NCI-H748 (cell line): ENCODE measurements around the gene MXRA7.

Source experiments
- DNase-seq: peaks from one replicate; lab custom pipeline; 2025; ENCODE audit not compliant: unreplicated experiment; lab: John Stamatoyannopoulos, UW

The MXRA7 gene

GRCh38 chr17:76678330-76678729 is 32.4 kb downstream of the MXRA7 start:
- DNase-seq = no peak

- DNase-seq = no peak
Observed at GRCh38 chr17:76677406-76677805, 33.4 kb downstream of the MXRA7 start.

GRCh38 chr17:76676629-76677028 is 34.1 kb downstream of the MXRA7 start:
- DNase-seq = no peak

- no peak for DNase-seq
Observed at GRCh38 chr17:76675648-76676047, 35.1 kb downstream of the MXRA7 start.

- no peak for DNase-seq
Observed at GRCh38 chr17:76674600-76674999, 36.2 kb downstream of the MXRA7 start.

GRCh38 chr17:76673729-76674128 is 37.0 kb downstream of the MXRA7 start:
- no peak for DNase-seq

- no peak for DNase-seq
Observed at GRCh38 chr17:76672892-76673291, 37.9 kb downstream of the MXRA7 start.

GRCh38 chr17:76672270-76672851 is 38.4 kb downstream of the MXRA7 start:
- peak; percentile 44 for DNase-seq

- peak; percentile 69 for DNase-seq
Observed at GRCh38 chr17:76671912-76672262, 38.9 kb downstream of the MXRA7 start.

GRCh38 chr17:76671123-76671911 is 39.4 kb downstream of the MXRA7 start:
- peak; percentile 99 for DNase-seq

- no peak for DNase-seq
Observed at GRCh38 chr17:76670718-76671122, 40.0 kb downstream of the MXRA7 start.

GRCh38 chr17:76670020-76670717 is 40.6 kb downstream of the MXRA7 start:
- no peak for DNase-seq

- no peak for DNase-seq
Observed at GRCh38 chr17:76667786-76668453, 42.8 kb downstream of the MXRA7 start.

- DNase-seq = no peak
Observed at GRCh38 chr17:76667491-76667755, 43.3 kb downstream of the MXRA7 start.

- DNase-seq = no peak
Observed at GRCh38 chr17:76660656-76661042, 50.1 kb downstream of the MXRA7 start.

- DNase-seq = peak; percentile 45
Observed at GRCh38 chr17:76659928-76660655, 50.7 kb downstream of the MXRA7 start.

- no peak for DNase-seq
Observed at GRCh38 chr17:76658242-76658662, 52.5 kb downstream of the MXRA7 start.

- peak; percentile 3 for DNase-seq
Observed at GRCh38 chr17:76657505-76658241, 53.1 kb downstream of the MXRA7 start.

- DNase-seq = no peak
Observed at GRCh38 chr17:76654408-76654807, 56.4 kb downstream of the MXRA7 start.

GRCh38 chr17:76650504-76650903 is 60.3 kb downstream of the MXRA7 start:
- no peak for DNase-seq

- no peak for DNase-seq
Observed at GRCh38 chr17:76646712-76647111, 64.1 kb downstream of the MXRA7 start.
